Thyroid gland (tissue), 4 donors: ENCODE results near the gene YTHDC2.

ENCODE experiments used
- POLR2A ChIP-seq, 2 donors: fragments of 450-650 bp; IDR thresholded peaks; one replicate each; pipeline ENCODE4 v1.6.1; 2017; ENCODE audit warnings: antibody characterized with exemption in 2 of 2, mild to moderate bottlenecking in 2 of 2, moderate library complexity in 1 of 2
- TF ChIP-seq, protein P1 (sequence below), 6 experiments: fragments of 200-600 bp in 3 of 6; fragments of 450-650 bp in 3 of 6; sonication (generic) in 3 of 6; IDR thresholded peaks; one replicate each; pipeline ENCODE4 v1.5.1; 2016 to 2019; ENCODE audit warnings: antibody characterized with exemption in 6 of 6, mild to moderate bottlenecking in 2 of 6, inconsistent platforms in 1 of 6, moderate library complexity in 1 of 6

DNA sequence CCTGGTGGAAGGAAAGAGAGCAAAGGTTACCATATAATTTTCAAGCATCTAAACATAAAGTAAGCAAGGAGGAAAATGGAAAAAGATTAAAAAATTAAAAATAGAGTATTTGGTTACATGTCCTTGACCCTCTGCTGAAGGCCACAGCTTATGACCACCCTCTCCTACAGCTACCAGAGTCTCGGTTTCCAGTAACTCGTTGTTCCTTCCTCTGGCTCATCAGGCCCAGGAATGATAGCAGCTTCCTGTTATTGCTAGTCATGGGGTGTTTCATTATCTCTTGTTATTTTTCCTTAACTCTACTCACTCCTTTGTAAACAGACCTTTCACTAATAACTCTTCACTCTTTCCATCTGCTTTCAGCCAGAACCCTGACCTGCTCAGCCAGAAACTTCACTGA, 102.2 kb downstream of the YTHDC2 start:
- TF ChIP-seq, protein P1, sequence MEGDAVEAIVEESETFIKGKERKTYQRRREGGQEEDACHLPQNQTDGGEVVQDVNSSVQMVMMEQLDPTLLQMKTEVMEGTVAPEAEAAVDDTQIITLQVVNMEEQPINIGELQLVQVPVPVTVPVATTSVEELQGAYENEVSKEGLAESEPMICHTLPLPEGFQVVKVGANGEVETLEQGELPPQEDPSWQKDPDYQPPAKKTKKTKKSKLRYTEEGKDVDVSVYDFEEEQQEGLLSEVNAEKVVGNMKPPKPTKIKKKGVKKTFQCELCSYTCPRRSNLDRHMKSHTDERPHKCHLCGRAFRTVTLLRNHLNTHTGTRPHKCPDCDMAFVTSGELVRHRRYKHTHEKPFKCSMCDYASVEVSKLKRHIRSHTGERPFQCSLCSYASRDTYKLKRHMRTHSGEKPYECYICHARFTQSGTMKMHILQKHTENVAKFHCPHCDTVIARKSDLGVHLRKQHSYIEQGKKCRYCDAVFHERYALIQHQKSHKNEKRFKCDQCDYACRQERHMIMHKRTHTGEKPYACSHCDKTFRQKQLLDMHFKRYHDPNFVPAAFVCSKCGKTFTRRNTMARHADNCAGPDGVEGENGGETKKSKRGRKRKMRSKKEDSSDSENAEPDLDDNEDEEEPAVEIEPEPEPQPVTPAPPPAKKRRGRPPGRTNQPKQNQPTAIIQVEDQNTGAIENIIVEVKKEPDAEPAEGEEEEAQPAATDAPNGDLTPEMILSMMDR (IDR thresholded peaks at IDR 0.05): no peak
- TF ChIP-seq POLR2A (IDR thresholded peaks at IDR 0.05): no peak
